Measurements from ENCODE around the gene FLNC.

- TF ChIP-seq POLR2A (IDR thresholded peaks at IDR 0.05; ENCODE audit: low read length): no peak
- no peak for TF ChIP-seq GATA1 (IDR thresholded peaks at IDR 0.05; ENCODE audit: low read depth, low read length)
Observed at GRCh38 chr7:128844777-128845311, 14.6 kb downstream of the FLNC start.

All from erythroblast (primary cell).